NB4 (cell line): ENCODE results near the gene LRRC7.

Experiments used
- DNase-seq: peaks from one replicate; pipeline ENCODE4 v3.0.0; 2010; ENCODE audit warnings: low read depth
- H3K4me3 ChIP-seq: one replicate; pipeline ENCODE4 v1.5.1; 2011; ENCODE audit warnings: mild to moderate bottlenecking, low read depth, low read length, moderate library complexity
- MYC ChIP-seq: IDR thresholded peaks from 2 replicates; pipeline ENCODE4 v1.6.1; 2011; ENCODE audit warnings: low read depth, low read length
- POLR2A ChIP-seq: IDR thresholded peaks from 2 replicates; pipeline ENCODE4 v1.6.1; 2011; ENCODE audit warnings: mild to moderate bottlenecking; ENCODE audit not compliant: insufficient read length; ENCODE audit errors: extremely low read depth
- TF ChIP-seq, protein P1 (sequence below): IDR thresholded peaks from one replicate; pipeline ENCODE4 v1.5.1; 2012; ENCODE audit warnings: low read depth, low read length
- TF ChIP-seq, protein P2 (sequence below): IDR thresholded peaks from 2 replicates; pipeline ENCODE4 v1.6.1; 2011; ENCODE audit warnings: low read depth, low read length

LRRC7 gene

DNA sequence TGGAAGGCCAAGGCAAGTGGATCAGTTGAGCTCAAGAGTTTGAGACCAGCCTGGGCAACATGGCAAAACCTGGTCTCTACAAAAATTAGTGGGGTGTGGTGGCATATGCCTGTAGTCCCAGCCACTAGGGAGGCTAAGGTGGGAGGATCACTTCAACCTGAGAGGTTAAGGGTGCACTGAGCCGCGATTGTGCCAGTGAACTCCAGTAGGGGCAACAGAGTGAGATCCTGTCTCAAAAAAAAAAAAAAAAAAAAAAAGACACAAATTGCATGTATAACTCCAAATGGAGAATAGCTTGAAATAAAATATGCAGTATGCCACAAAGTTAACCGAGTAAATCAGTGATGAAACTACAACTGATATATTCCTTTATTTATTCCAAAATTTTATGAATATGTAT is 586.0 kb downstream of the LRRC7 start:
- no peak for DNase-seq
- TF ChIP-seq POLR2A (no peak), MYC (no peak)
- TF ChIP-seq, protein P1, sequence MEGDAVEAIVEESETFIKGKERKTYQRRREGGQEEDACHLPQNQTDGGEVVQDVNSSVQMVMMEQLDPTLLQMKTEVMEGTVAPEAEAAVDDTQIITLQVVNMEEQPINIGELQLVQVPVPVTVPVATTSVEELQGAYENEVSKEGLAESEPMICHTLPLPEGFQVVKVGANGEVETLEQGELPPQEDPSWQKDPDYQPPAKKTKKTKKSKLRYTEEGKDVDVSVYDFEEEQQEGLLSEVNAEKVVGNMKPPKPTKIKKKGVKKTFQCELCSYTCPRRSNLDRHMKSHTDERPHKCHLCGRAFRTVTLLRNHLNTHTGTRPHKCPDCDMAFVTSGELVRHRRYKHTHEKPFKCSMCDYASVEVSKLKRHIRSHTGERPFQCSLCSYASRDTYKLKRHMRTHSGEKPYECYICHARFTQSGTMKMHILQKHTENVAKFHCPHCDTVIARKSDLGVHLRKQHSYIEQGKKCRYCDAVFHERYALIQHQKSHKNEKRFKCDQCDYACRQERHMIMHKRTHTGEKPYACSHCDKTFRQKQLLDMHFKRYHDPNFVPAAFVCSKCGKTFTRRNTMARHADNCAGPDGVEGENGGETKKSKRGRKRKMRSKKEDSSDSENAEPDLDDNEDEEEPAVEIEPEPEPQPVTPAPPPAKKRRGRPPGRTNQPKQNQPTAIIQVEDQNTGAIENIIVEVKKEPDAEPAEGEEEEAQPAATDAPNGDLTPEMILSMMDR: no peak
- TF ChIP-seq, protein P2, sequence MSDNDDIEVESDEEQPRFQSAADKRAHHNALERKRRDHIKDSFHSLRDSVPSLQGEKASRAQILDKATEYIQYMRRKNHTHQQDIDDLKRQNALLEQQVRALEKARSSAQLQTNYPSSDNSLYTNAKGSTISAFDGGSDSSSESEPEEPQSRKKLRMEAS: no peak
- H3K4me3 ChIP-seq: no peak overlapping the region

DNA sequence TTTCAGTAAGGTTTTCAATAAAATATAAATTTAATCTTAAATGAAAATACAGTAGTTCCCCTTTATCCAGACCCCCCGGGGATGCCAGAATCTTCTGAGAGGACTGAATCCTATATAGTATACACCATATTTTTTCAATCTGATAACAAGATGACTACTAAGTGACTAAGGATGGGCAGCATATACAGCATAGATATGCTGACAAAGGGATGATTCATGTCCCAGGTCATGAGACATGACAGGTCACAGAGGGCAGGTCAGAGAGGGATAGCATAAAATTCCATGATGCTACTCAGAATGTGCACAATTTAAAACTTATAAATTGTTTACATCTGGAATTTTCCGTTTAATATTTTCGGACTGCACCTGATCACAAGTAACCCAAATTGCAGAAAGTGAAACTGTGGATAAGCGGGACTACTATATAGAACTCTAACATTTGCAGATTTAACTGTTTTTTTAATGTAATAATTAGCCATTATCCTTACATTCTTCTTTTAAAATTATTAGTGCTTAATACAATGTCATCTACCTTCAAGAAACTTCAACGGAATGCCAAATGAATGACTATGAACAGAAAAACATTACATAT is 588.9 kb downstream of the LRRC7 start:
- no peak for DNase-seq
- TF ChIP-seq, protein P1: no peak
- TF ChIP-seq MYC (no peak), POLR2A (no peak)
- TF ChIP-seq, protein P2: no peak
- H3K4me3 ChIP-seq: no peak overlapping the region

DNA sequence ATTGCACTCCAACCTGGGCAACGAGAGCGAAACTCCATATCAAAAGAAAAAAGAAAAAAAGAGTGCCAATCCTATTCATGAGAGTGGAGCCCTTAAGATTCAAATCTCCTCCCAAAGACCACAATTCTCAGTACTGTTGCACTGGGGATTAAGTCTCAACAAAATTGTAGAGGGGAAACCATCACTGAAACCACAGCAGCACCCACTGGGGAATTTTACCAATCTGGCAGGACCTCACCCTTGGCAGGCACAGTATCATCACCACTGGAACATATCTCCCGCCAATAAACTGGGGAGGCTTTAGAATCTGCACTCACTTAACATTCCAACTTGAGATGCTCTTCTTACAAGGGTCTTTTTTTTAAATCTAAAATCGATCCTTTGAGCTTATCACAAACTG is 596.6 kb downstream of the LRRC7 start:
- TF ChIP-seq, protein P1: no peak
- TF ChIP-seq, protein P2: no peak
- no peak for TF ChIP-seq MYC
- no peak for TF ChIP-seq POLR2A
- no peak for DNase-seq
- H3K4me3 ChIP-seq: no peak overlapping the region

DNA sequence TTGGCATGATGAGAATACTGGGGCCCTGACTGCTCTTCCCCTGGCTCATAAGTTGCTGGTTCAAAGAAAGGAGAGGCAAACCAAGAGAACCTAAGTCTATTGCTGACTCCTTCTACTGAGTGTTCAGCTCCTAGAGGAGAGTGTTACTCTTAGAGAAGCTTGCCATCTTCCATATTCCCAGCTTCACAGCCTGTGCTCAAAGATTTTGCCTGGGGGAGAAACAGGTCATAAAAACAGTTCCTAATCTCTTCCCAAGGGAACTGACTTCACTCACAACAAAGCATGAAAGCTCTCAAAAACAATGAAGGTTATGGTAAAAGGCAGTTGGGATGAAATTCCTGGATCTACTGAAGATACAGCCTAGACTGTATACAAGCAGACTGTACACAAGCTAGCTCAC is 600.6 kb downstream of the LRRC7 start:
- H3K4me3 ChIP-seq: no peak overlapping the region
- DNase-seq: no peak
- TF ChIP-seq POLR2A: no peak
- TF ChIP-seq, protein P1: no peak
- TF ChIP-seq, protein P2: no peak
- TF ChIP-seq MYC: no peak

DNA sequence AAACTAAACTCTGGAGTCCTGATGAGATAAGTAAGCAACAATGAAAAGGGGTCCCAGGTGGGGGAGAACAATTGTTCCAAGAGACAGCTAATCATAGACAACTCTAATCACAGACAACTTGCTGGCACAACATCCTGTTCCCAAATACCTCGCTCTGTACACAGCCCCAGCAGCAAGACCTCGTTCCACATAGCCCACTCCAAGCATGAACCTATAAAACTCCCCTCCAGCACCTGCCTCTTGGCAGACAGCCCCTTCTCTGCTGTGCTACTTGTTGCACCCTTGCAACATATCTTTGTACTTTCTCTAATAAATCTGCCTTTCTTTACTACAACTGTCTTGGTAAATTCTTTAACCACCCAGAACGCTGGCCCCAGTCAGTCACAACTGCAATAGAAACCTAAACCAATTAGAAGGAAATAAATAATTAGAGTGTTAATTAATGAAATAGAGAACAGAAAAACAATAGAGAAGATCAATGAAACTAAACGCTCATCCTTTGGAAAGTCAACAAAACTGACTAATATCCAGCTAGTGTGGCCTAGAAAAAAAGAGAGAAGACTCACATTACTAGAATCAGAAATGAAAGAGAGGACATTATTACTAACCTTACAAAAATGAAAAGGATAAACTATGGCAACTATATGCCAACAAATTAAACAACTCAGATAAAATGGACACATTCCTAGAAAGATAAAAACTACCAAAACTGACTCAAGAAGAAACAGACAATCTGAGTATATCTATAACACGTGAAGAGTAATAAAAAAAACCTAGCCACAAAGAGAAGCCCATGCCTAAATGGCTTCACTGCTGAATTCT is 601.5 kb downstream of the LRRC7 start:
- no peak for DNase-seq
- TF ChIP-seq MYC (no peak), POLR2A (no peak)
- TF ChIP-seq, protein P1: no peak
- TF ChIP-seq, protein P2: no peak
- H3K4me3 ChIP-seq: no peak overlapping the region
